ENCODE measurements around the gene CAPN12.

CAPN12 gene

GRCh38 chr19:38692458-38693379 is 51.6 kb downstream of the CAPN12 start:
- no peak for DNase-seq

GRCh38 chr19:38691938-38692457 is 52.3 kb downstream of the CAPN12 start:
- no peak for DNase-seq

GRCh38 chr19:38690832-38691231 is 53.4 kb downstream of the CAPN12 start:
- no peak for DNase-seq

DNA sequence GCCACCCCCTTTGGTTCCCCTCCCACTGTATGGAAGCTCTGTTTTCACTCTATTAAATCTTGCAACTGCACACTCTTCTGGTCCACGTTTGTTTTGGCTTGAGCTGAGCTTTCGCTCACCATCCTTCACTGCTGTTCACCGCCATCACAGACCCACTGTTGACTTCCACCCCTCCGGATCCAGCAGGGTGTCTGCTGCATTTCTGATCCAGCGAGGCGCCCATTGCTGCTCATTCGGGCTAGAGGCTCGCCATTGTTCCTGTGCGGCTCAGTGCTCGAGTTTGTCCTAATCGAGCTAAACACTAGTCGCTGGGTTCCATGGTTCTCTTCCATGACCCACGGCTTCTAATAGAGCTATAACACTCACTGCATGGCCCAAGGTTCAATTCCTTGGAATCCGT is 54.1 kb downstream of the CAPN12 start:
- no peak for DNase-seq

DNA sequence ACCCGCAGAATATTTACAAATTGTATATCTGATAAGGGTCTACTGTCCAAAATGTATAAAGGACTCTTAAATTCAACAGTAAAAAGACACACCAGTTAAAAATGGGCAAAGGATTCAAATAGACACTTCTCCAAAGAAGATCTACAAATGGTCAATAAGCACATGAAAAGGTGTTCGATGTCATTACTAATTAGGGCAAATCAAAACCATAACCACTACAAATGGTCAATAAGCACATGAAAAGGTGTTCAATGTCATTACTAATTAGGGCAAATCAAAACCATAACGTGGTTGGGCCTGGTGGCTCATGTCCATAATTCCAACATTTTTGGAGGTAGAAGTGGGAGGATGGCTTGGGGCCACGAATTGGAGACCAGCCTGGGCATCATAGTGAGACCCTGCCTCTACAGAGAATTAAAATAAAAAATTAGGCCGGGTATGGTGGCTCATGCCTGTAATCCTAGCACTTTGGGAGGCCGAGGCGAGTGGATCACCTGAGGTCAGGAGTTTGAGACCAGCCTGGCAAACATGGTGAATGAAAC is 56.4 kb downstream of the CAPN12 start:
- no peak for DNase-seq

GRCh38 chr19:38686530-38686888 is 57.8 kb downstream of the CAPN12 start:
- DNase-seq, result peak; percentile 53

GRCh38 chr19:38685666-38686529 is 58.4 kb downstream of the CAPN12 start:
- no peak for DNase-seq

- no peak for DNase-seq
These were observed 59.2 kb downstream of the CAPN12 start for GRCh38 chr19:38684862-38685665.

- DNase-seq, result peak; percentile 73
These were observed 60.0 kb downstream of the CAPN12 start for GRCh38 chr19:38684078-38684861.

DNA sequence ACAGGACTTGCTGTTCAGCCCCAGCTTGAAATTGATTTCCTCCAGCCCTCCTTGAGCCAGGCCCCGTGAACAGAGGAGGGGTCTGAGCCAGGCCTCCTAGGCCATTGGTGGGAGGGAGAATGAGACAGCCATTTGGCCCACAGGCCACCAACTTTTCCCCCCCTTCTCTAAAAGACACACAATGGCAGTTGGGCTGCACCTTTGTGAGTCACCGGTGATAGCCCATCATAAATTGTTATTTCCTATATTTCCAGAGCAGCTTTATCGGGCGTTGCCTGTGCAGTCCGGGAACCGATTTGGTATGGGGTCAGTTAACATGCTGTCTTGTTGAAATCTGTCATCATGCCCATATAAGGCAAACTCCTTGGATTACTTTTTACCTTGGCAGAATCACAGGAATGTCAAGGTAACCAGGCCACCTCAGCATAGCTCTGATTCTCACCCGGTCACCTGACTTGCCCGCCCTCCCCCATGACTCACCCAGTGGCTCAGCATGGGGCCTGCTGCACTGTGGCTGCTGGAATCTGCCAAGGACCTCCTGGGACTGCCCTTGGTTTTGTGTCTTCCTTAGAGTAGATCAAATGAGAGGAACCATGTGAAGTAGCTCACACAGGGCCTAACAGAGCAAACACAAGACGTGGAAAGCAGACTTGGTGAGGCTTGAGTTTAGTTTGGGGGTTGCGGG is 60.7 kb downstream of the CAPN12 start:
- peak; percentile 63 for DNase-seq

GRCh38 chr19:38682872-38683392 is 61.3 kb downstream of the CAPN12 start:
- no peak for DNase-seq

DNA sequence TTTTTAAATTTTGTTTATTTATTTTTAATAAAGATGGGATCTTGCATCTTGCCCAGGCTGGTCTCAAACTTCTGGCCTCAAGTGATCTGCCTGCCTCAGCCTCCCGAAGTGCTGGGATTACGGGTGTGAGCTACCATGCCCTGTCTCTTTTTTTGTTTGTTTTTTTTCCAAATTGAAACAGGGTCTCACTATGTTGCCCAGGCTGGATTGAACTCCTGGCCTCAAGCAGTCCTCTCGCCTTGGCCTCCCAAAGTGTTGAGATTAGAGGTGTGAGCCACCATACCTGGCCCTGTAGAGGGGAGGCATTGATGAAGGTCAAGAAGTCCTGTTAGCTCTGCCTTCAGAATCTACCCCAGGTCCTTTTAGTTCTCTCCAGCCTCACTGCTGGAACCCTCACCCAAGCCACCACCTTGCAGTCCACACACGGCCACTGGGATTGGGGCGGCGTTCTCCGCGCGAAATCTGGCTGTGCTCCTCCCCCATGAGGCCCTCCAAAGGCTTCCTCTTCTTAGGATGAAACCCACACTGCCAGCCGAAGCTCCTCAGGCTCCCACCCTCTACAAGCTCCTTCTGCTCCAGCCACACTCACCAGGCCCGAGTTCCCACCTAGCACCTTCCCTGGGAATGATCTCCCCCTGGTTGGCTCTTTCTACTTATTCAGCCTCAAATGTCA is 61.9 kb downstream of the CAPN12 start:
- DNase-seq, result no peak

All from CD4-positive, alpha-beta T cell treated with Interferon gamma for 1 hour (primary cell).